NCI-H128 (cell line): ENCODE measurements around the gene PLXNA4.

ENCODE experiments used
- DNase-seq: peaks from one replicate; lab custom pipeline; 2025; ENCODE audit not compliant: unreplicated experiment; lab: John Stamatoyannopoulos, UW

PLXNA4 gene

GRCh38 chr7:132420527-132420926 lies 155.7 kb downstream of the PLXNA4 start:
- DNase-seq = no peak

- DNase-seq = no peak
Observed at GRCh38 chr7:132419542-132419941, 156.7 kb downstream of the PLXNA4 start.

GRCh38 chr7:132418840-132419239 lies 157.4 kb downstream of the PLXNA4 start:
- no peak for DNase-seq

- DNase-seq = no peak
Observed at GRCh38 chr7:132417103-132417906, 159.0 kb downstream of the PLXNA4 start.

DNA sequence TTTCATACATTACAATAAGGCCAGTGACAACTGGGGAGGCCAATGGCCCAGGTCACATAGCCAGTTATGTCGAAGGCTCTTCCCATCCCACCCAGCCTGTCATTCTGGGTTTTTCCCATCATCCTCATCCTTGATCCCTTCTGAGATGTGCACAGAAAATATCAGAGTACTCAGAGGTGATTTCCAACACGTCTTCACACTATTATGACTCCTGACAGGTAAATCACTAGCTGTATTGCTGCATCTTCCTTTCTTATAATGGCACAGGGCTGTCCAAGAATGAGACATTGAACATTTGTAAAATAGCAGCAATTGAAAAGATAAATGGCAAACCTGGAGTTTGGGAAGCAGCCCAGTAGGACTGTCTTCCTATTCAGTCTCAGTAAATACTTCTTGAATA lies 159.9 kb downstream of the PLXNA4 start:
- no peak for DNase-seq

DNA sequence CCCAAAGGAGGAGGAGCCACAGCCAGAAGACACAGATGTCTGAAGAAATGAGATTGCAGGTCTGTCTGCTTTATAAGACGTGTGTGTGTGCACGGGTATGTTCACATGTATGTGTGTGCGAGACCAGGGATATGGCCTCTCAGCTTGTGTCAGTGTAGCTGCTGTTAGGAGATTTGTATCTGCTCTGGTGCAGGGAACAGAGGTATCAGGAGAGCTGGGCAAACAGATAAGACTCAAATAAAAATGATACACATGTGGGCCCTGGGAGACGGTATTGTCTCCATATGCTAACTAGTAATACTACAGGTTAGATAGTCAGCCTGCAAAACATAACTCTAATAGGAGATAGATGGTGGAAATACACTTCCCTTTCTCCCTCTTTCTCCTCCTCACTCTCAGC lies 161.0 kb downstream of the PLXNA4 start:
- no peak for DNase-seq

DNA sequence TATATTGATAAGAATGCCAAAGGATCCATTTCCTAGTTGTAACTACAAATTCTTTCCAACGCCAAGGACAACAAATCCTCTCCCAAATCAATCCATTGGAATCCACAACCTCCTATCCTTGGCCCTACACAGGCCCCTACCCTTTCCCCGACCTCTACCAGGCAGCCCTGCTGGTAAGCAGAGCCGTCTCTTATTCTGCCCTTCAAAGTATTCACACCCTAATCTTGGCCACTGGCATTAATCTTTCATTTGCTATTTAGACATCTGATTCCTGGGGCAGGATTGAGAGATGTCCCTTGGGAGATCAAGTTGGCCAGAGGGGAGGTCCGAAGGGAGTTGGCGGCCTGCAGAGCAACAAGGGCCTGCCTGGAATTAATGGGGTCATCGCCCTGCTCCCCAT lies 161.4 kb downstream of the PLXNA4 start:
- DNase-seq = no peak

- no peak for DNase-seq
Observed at GRCh38 chr7:132412435-132412834, 163.8 kb downstream of the PLXNA4 start.

DNA sequence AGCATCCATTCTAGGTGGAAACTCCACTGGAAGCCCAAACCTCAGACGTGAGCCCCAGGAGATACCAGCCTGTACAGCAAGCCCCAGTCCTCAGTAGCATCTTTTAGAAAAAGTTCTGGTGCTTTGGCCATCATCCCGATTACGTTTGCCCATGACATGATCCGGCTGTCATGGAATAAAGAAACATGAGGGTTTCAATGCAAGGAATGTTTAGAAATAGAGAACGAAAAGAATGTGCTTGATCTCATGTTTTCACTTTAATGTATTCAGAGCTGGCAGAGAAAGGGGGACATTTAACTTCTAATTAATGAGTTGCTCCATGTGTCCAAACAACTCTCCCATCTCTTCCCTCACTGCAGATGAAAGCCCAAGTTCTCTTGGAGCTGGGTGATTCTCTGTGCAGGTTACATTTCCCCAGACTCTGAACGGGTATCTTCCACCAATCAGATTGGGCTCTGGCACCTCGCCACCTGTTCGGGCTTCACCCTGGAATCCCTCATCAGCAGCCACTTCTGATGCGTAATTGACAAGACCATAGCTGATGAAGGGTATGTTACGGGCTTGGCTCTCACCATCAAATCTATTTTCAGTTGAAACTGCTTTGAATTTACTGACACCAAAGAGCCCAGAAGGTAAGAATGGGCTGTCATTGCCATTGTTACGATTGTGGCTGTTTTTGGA lies 165.3 kb downstream of the PLXNA4 start:
- no peak for DNase-seq

DNA sequence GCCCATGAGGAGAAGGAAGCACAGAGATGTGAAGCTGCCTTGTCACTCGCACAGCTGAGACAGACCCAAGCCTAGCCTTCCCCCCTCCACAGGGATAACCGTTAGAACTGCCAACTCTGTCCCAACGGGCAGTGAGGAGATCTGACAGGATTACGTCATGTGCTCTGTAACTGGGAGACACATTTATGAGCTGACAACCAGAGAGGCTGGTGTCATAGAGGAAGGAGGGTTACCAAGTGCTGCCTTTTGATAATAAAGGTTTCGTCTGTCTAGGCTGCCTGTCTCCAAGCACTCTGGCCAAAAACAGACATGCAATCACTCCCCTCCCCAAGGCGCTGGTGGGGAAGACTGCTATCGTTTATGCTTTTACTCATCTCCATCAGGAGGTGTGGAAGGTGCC lies 165.9 kb downstream of the PLXNA4 start:
- DNase-seq = no peak

- no peak for DNase-seq
Observed at GRCh38 chr7:132407764-132408163, 168.5 kb downstream of the PLXNA4 start.

DNA sequence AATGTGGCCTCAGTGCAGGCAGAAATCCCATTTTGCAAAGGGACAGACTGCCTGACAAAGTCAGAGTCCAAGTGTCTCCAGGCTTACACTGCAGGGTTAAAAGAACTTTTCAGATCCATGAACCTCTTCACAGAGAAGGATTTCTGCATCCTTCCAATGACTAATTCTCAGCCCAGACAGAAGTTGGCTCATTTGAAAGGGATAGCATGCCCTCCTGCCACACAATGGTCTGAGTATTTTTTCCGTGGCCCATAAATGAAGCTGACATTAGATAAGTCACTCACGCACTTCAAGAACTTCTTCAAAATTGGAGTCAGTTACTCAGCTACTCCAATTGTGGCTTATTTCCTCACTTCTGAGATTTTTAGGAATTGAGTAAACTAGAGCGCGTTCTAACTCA lies 170.2 kb downstream of the PLXNA4 start:
- no peak for DNase-seq

DNA sequence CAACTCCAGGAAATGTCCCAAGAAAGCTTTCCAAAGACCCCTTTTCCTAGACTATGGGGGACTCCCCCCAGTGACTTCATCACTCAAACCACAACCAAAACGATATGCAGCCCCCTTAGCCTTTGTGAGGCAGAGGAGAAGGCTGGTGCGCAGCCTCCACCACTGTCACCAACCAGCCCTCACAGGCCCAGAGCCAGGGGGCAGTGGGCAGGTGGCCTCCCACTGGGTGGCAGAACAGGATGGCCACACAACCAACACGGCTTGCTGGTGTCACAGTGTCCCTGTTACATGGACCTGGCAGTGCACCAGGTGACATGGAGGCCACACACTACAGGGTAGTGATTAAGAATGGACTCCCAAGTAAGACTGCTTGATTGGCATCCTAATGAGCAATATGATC lies 172.0 kb downstream of the PLXNA4 start:
- no peak for DNase-seq

GRCh38 chr7:132403465-132404110 lies 172.7 kb downstream of the PLXNA4 start:
- no peak for DNase-seq

- no peak for DNase-seq
Observed at GRCh38 chr7:132402751-132403245, 173.5 kb downstream of the PLXNA4 start.

DNA sequence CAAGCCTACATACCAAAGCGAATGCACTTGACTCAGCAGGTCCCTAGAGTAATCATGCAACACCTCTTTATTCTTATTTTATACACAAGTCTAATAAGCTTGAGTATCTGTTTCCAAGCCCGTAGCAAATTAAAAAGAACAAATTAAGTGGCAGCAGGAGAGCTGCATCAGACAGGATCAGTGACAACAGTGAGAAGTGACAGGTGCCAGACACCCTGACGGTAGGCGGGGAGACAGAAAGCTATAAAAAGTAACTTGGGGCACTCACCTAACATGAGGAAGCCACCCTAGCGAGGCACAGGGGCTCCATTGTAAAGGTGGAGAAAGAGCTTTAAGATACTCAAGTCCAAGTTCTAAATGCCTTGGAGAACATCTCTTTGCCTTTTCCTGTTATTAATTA lies 174.2 kb downstream of the PLXNA4 start:
- DNase-seq = no peak

- DNase-seq = no peak
Observed at GRCh38 chr7:132400561-132401142, 175.6 kb downstream of the PLXNA4 start.

GRCh38 chr7:132399367-132399766 lies 176.9 kb downstream of the PLXNA4 start:
- no peak for DNase-seq

- DNase-seq = no peak
Observed at GRCh38 chr7:132398253-132398925, 177.9 kb downstream of the PLXNA4 start.

DNA sequence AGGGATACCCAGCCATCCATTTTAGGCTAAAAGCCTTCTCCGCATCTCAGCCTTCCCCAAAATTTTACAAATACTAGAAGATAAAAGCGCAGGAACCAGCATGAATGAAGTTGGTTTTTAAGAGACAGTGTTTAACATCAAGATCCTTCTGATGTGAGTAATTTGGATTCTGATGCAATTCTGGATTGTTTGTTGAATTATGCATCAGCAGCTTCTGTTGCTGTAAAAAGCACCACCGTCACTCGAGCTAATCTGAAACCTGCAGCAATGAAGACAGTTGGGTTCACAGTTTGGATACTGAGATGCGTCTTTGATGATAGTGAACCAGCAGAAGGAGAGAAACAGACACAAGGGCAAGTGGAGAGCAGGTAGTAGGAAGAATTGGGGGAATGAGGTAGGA lies 179.2 kb downstream of the PLXNA4 start:
- DNase-seq = no peak

GRCh38 chr7:132395361-132395760 lies 180.9 kb downstream of the PLXNA4 start:
- no peak for DNase-seq
